ENCODE results near the gene FLG2. TPM values are rescaled to one million over a fixed set of nuclear protein-coding genes. Genes with fewer than 3 reads are reported as not detected.
"Not testable (repeated sequence)": the region's sequence is repeated elsewhere in the genome, so short reads cannot be mapped to it uniquely, and the experiment has no call there.

The FLG2 gene
- total RNA-seq, 1 experiment from 2014 or later: not detected

- ChIA-PET CTCF (interaction anchor here (0.7 kb wide), 1 partner anchor 1698 kb away, joined by 4 read pairs; no protein-coding TSS in a partner anchor), POLR2A (interaction anchor here (0.6 to 1.6 kb wide), 2 partner anchors 10 to 70 kb away, joined by 3 read pairs; no protein-coding TSS in a partner anchor)
- DNase-seq (ENCODE audit: unreplicated experiment): peak; percentile 9
- BruUV-seq (replicated peaks): no TSS peak
- Mint-ChIP-seq H3K9me3 (ENCODE audit: unreplicated experiment) (no peaks in the 10 kb centered on the region), H3K27ac (ENCODE audit: low read depth, unreplicated experiment) (no peak within 1 kb of the TSS), H3K4me1 (ENCODE audit: insufficient read depth, unreplicated experiment) (no peaks in the 10 kb centered on the region), H3K4me3 (ENCODE audit: unreplicated experiment) (no peak within 1 kb of the TSS), H3K27me3 (ENCODE audit: insufficient read depth, unreplicated experiment) (no peaks in the 10 kb centered on the region), H3K36me3 (ENCODE audit: insufficient read depth, unreplicated experiment) (no peaks in the 10 kb centered on the region)
- no peak for TF ChIP-seq CTCF (IDR thresholded peaks at IDR 0.05; ENCODE audit: unreplicated experiment)
- intact Hi-C loops (cut with micrococcal nuclease): no loop called here
Measured at GRCh38 chr1:152325111-152325510, 34.7 kb downstream of the FLG2 start, which contains the start of gene FLG. Gene FLG, minus strand, starts transcription at chr1:152325239. Its CDS starts 9,783 bp downstream, at chr1:152315456.

GRCh38 chr1:152313970-152314369 is 45.8 kb downstream of the FLG2 start:
- intact Hi-C loops (cut with micrococcal nuclease): no loop called here
- H3K9me3 Mint-ChIP-seq (ENCODE audit: unreplicated experiment): peaks cover 47% of the 10 kb centered on the region
- no peak for DNase-seq (ENCODE audit: unreplicated experiment)

GRCh38 chr1:152313319-152313801 is 46.4 kb downstream of the FLG2 start:
- DNase-seq (ENCODE audit: unreplicated experiment): no peak

More at GRCh38 chr1:152313970-152314369, 45.8 kb downstream of the FLG2 start:
- TF ChIP-seq CTCF (IDR thresholded peaks at IDR 0.05; ENCODE audit: unreplicated experiment): no peak
- BruUV-seq (replicated peaks): no TSS peak
- ChIA-PET CTCF (no interaction called here), POLR2A (no interaction called here)
- no peaks in the 10 kb centered on the region for H3K36me3 Mint-ChIP-seq (ENCODE audit: insufficient read depth, unreplicated experiment)
- H3K27me3 Mint-ChIP-seq (ENCODE audit: insufficient read depth, unreplicated experiment): no peaks in the 10 kb centered on the region
- no peaks in the 10 kb centered on the region for H3K4me1 Mint-ChIP-seq (ENCODE audit: insufficient read depth, unreplicated experiment)
- no peak overlapping the region for H3K4me3 Mint-ChIP-seq (ENCODE audit: unreplicated experiment)
- no peak overlapping the region for H3K27ac Mint-ChIP-seq (ENCODE audit: low read depth, unreplicated experiment)

DNA sequence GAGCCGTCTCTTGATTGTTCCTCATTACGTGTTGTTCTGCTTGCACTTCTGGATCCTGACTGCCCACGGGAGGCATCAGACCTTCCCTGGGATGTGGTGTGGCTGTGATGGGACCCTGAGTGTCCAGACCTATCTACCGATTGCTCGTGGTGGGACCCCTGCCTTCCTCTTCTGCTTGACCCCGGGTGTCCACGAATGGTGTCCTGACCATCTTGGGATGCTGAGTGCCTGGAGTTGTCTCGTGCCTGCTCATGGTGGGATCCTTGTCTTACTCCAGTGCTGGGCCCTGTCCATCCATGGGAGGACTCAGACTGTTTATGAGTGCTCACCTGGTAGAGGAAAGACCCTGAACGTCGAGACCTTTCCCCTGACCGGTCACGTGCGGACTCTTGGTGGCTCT is 47.6 kb downstream of the FLG2 start:
- intact Hi-C loops (cut with micrococcal nuclease); BruUV-seq (replicated peaks); H3K27me3 Mint-ChIP-seq (ENCODE audit: insufficient read depth, unreplicated experiment); CTCF ChIA-PET; DNase-seq (ENCODE audit: unreplicated experiment); H3K27ac Mint-ChIP-seq (ENCODE audit: low read depth, unreplicated experiment); POLR2A ChIA-PET; H3K36me3 Mint-ChIP-seq (ENCODE audit: insufficient read depth, unreplicated experiment); H3K4me1 Mint-ChIP-seq (ENCODE audit: insufficient read depth, unreplicated experiment); H3K4me3 Mint-ChIP-seq (ENCODE audit: unreplicated experiment): not testable (repeated sequence)
- H3K9me3 Mint-ChIP-seq (ENCODE audit: unreplicated experiment): peaks cover 58% of the 10 kb centered on the region

More at GRCh38 chr1:152313319-152313801, 46.4 kb downstream of the FLG2 start:
- Mint-ChIP-seq H3K27ac (ENCODE audit: low read depth, unreplicated experiment) (no peak overlapping the region), H3K36me3 (ENCODE audit: insufficient read depth, unreplicated experiment) (no peaks in the 10 kb centered on the region), H3K4me1 (ENCODE audit: insufficient read depth, unreplicated experiment) (no peaks in the 10 kb centered on the region), H3K4me3 (ENCODE audit: unreplicated experiment) (no peak overlapping the region), H3K27me3 (ENCODE audit: insufficient read depth, unreplicated experiment) (no peaks in the 10 kb centered on the region), H3K9me3 (ENCODE audit: unreplicated experiment) (peaks cover 54% of the 10 kb centered on the region)
- CTCF ChIA-PET: interaction anchor here (0.5 kb wide), 1 partner anchor 248 kb away, joined by 5 read pairs; no protein-coding TSS in a partner anchor
- intact Hi-C loops (cut with micrococcal nuclease): no loop called here
- POLR2A ChIA-PET: no interaction called here
- BruUV-seq (replicated peaks): no TSS peak
- TF ChIP-seq CTCF (IDR thresholded peaks at IDR 0.05; ENCODE audit: unreplicated experiment): no peak
